CD14-positive monocyte (primary cell): ENCODE measurements around the gene REXO5. TPM values are rescaled to one million over a fixed set of nuclear protein-coding genes. Genes with fewer than 3 reads are reported as not detected.

Experiments used
- DNase-seq, 3 donors: peaks; one replicate each; pipeline ENCODE4 v3.0.0-alpha.2; 2011 to 2022
- H2AFZ ChIP-seq: 2 replicates; pipeline ENCODE4 v1.6.0; 2012; ENCODE audit warnings: mild to moderate bottlenecking, low read depth, low read length, inconsistent platforms; ENCODE audit not compliant: insufficient read depth, poor library complexity, severe bottlenecking
- H3K27ac ChIP-seq, 2 donors: 1 replicate in 1 of 2; 2 replicates in 1 of 2; pipeline ENCODE4 v1.5.1; 2012 to 2013; ENCODE audit warnings: low read length in 2 of 2, control low read depth in 1 of 2, inconsistent platforms in 1 of 2, low read depth in 1 of 2, mild to moderate bottlenecking in 1 of 2
- H3K27me3 ChIP-seq, 2 donors: one replicate each; pipeline versions ENCODE4 v1.6.0 to v1.6.1; 2011 to 2013; ENCODE audit warnings: low read length in 2 of 2; ENCODE audit not compliant: control insufficient read depth in 2 of 2, insufficient read depth in 2 of 2
- H3K36me3 ChIP-seq, 2 donors: replicated peaks in 1 of 2; 1 replicate in 1 of 2; 2 replicates in 1 of 2; pipeline versions ENCODE4 v1.5.1 to v1.6.1; 2012 to 2013; ENCODE audit warnings: low read length in 2 of 2, control low read depth in 1 of 2, inconsistent platforms in 1 of 2, mild to moderate bottlenecking in 1 of 2; ENCODE audit not compliant: insufficient read depth in 2 of 2, control insufficient read depth in 1 of 2
- H3K4me1 ChIP-seq, 2 donors: 1 replicate in 1 of 2; 2 replicates in 1 of 2; pipeline versions ENCODE4 v1.5.1 to v1.6.1; 2012 to 2013; ENCODE audit warnings: low read length in 2 of 2, control low read depth in 1 of 2, inconsistent platforms in 1 of 2, mild to moderate bottlenecking in 1 of 2, moderate library complexity in 1 of 2; ENCODE audit not compliant: insufficient read depth in 2 of 2, control insufficient read depth in 1 of 2
- H3K4me2 ChIP-seq: replicated peaks from 2 replicates; pipeline ENCODE3; 2012; ENCODE audit warnings: low read length, moderate library complexity, mild to moderate bottlenecking; ENCODE audit not compliant: poor library complexity, severe bottlenecking; ENCODE audit errors: extremely low read depth
- H3K4me3 ChIP-seq, 3 experiments: fragments of 200-600 bp in 1 of 3; sonication (generic) in 1 of 3; replicated peaks in 1 of 3; 1 replicate in 2 of 3; 2 replicates in 1 of 3; pipeline ENCODE4 v1.5.1; 2011 to 2013; ENCODE audit warnings: low read length in 3 of 3, mild to moderate bottlenecking in 3 of 3, control low read depth in 2 of 3, low read depth in 2 of 3, inconsistent platforms in 1 of 3, moderate library complexity in 1 of 3
- H3K79me2 ChIP-seq: 2 replicates; pipeline ENCODE4 v1.6.0; 2012; ENCODE audit warnings: mild to moderate bottlenecking, control low read depth, inconsistent platforms, low read length, moderate library complexity; ENCODE audit not compliant: insufficient read depth
- H3K9ac ChIP-seq: 2 replicates; pipeline ENCODE4 v1.6.0; 2017; ENCODE audit warnings: low read length, mild to moderate bottlenecking; ENCODE audit not compliant: insufficient read depth, poor library complexity, severe bottlenecking
- H3K9me3 ChIP-seq, 2 donors: replicated peaks in 1 of 2; 1 replicate in 1 of 2; 2 replicates in 1 of 2; pipeline versions ENCODE4 v1.5.1 to v1.6.1; 2012 to 2013; ENCODE audit warnings: low read length in 2 of 2, control low read depth in 1 of 2; ENCODE audit not compliant: control insufficient read depth in 1 of 2, insufficient read depth in 1 of 2
- H4K20me1 ChIP-seq: 2 replicates; pipeline ENCODE4 v1.6.0; 2012; ENCODE audit warnings: mild to moderate bottlenecking, low read length, control low read depth, moderate library complexity; ENCODE audit not compliant: insufficient read depth
- H3K27ac Mint-ChIP-seq, 7 donors: one replicate each; pipeline ENCODE4 v1.8.0; 2020; ENCODE audit warnings: mild to moderate bottlenecking in 7 of 7, mixed read lengths in 7 of 7, moderate library complexity in 6 of 7, inconsistent platforms in 2 of 7
- H3K27me3 Mint-ChIP-seq, 3 donors: one replicate each; pipeline ENCODE4 v1.8.0; 2021 to 2022; ENCODE audit warnings: low read depth in 3 of 3, mild to moderate bottlenecking in 3 of 3, mixed read lengths in 3 of 3, moderate library complexity in 3 of 3, inconsistent platforms in 1 of 3
- H3K36me3 Mint-ChIP-seq, 2 donors: one replicate each; pipeline ENCODE4 v1.8.0; 2020; ENCODE audit warnings: mixed read lengths in 2 of 2, inconsistent platforms in 1 of 2, mild to moderate bottlenecking in 1 of 2
- H3K4me1 Mint-ChIP-seq: one replicate; pipeline ENCODE4 v1.8.0; 2020; ENCODE audit warnings: mild to moderate bottlenecking, mixed read lengths
- H3K4me3 Mint-ChIP-seq, 2 donors: one replicate each; pipeline ENCODE4 v1.8.0; 2020; ENCODE audit warnings: mild to moderate bottlenecking in 2 of 2, mixed read lengths in 2 of 2, moderate library complexity in 1 of 2
- H3K9me3 Mint-ChIP-seq, 7 donors: one replicate each; pipeline ENCODE4 v1.8.0; 2020 to 2022; ENCODE audit warnings: mixed read lengths in 7 of 7, mild to moderate bottlenecking in 6 of 7, moderate library complexity in 6 of 7, inconsistent platforms in 2 of 7
- CTCF ChIP-seq: fragments of 200-600 bp; IDR thresholded peaks from one replicate; pipeline ENCODE4 v1.8.0; 2022; ENCODE audit warnings: antibody characterized with exemption, mild to moderate bottlenecking
- WGBS: methylation state at CpG from one replicate; pipeline ENCODE4 v1.1.5; 2013; ENCODE audit warnings: missing lambda C conversion rate; ENCODE audit not compliant: insufficient coverage; 5-methylcytosine and 5-hydroxymethylcytosine counted together
- intact Hi-C, 2 donors: fragments of 100-400 bp; cut with micrococcal nuclease; formaldehyde crosslinking; loops; one replicate each; pipeline versions ENCODE4 v1.15.0 to v1.15.1; 2023
- polyA plus RNA-seq, 3 donors: library from polyadenylated mRNA; depleted of rRNA in 1 of 3; unstranded in 2 of 3; stranded (reverse) in 1 of 3; fragments of 300-500 nt in 2 of 3; fragments of >200 nt in 1 of 3; fragmentation: Illumina TruSeq in 2 of 3; gene quantifications; 1 replicate in 2 of 3; 2 replicates in 1 of 3; pipeline ENCODE4 v1.2.3, GENCODE V29; 2012 to 2021

REXO5 gene
- polyA plus RNA-seq, 3 donors, result 0.52 to 1.4 (median 0.55) TPM

DNA sequence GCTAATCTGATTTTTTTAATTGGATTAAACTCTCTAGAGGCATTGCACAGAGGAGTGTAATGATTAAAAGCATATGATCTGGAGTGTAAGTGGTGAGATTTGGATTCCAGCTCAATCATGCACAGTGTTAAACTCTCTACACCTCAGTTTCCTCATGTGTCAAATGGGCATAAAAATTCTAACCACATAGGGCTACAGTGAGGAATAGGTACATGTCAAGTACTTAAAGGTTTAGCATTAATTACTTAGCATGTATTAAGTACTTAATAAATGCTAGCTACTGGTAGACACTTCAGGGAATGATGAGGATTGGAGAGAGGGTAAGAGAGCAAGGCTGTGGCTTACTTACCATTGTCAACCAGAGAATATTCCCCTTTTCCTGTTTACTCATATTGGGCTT is 17.2 kb upstream of the REXO5 start:
- peaks cover 0 to 2% (median 0%) of the 10 kb centered on the region in 7 donors for H3K9me3 Mint-ChIP-seq
- no peaks in the 10 kb centered on the region for H3K79me2 ChIP-seq
- no peaks in the 10 kb centered on the region for H3K4me1 Mint-ChIP-seq

DNA sequence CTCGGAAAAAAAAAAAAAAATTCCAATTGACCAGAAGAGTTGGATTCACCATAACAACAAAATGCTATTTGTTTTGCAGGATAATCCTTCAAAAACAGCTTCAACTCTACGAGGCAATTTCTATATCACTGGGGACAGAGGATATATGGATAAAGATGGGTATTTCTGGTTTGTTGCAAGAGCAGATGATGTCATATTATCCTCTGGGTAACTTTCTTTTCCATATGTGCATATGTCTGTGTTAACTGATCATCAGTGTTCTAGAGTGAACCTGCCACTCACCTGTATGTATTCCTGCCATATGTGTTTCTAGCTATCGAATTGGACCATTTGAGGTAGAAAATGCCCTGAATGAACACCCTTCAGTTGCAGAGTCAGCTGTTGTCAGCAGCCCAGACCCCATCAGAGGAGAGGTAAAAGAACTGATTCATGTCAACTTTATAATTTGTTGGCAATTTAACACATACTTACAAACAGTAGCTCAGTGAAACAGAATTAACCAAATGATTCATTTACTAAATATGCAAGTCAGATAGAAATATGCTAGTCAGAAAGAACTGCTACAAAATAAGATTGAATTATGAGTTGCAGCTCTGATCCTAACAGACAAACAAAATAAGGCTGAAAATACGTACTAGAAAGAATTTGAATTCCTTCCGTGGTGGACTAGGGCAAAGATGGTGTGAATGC is 14.3 kb upstream of the REXO5 start:
- WGBS, result 92% methylated on average over 3 of the region's 5 CpGs
- DNase-seq, result no peak
- Mint-ChIP-seq H3K4me1 (no peaks in the 10 kb centered on the region), H3K36me3 (peaks cover 14 to 21% of the 10 kb centered on the region in 2 donors), H3K4me3 (no peak overlapping the region), H3K27ac (peak overlapping the region in 1 of 7 donors; percentile 27), H3K9me3 (no peaks in the 10 kb centered on the region), H3K27me3 (no peaks in the 10 kb centered on the region)
- H3K4me2 ChIP-seq, result no peak overlapping the region
- TF ChIP-seq CTCF, result no peak
- no peak overlapping the region for H3K9ac ChIP-seq
- H3K79me2 ChIP-seq, result no peaks in the 10 kb centered on the region
- no peaks in the 10 kb centered on the region for H4K20me1 ChIP-seq
- intact Hi-C loops, result no loop called here
- peaks cover 12 to 25% of the 10 kb centered on the region in 2 donors for H3K36me3 ChIP-seq
- H3K4me3 ChIP-seq, result no peak overlapping the region
- no peaks in the 10 kb centered on the region for H3K9me3 ChIP-seq
- H3K27me3 ChIP-seq, result no peaks in the 10 kb centered on the region
- H3K27ac ChIP-seq, result no peak overlapping the region
- no peaks in the 10 kb centered on the region for H3K4me1 ChIP-seq
- H2AFZ ChIP-seq, result no peak overlapping the region

More for the DNA sequence above, 17.2 kb upstream of the REXO5 start:
- Histone ChIP-seq H3K9me3 (no peaks in the 10 kb centered on the region), H3K4me2 (no peak overlapping the region), H3K4me1 (no peaks in the 10 kb centered on the region), H3K27ac (no peak overlapping the region), H2AFZ (no peak overlapping the region), H3K4me3 (no peak overlapping the region), H3K36me3 (peaks cover 0 to 3% of the 10 kb centered on the region in 2 donors), H3K9ac (no peak overlapping the region), H3K27me3 (no peaks in the 10 kb centered on the region), H4K20me1 (no peaks in the 10 kb centered on the region)
- intact Hi-C loops, result no loop called here
- peaks cover 8 to 20% of the 10 kb centered on the region in 2 donors for H3K36me3 Mint-ChIP-seq
- no peak overlapping the region for H3K4me3 Mint-ChIP-seq
- TF ChIP-seq CTCF, result no peak
- no peak for DNase-seq
- H3K27ac Mint-ChIP-seq, result no peak overlapping the region
- peaks cover 0 to 1% (median 0%) of the 10 kb centered on the region in 3 donors for H3K27me3 Mint-ChIP-seq
